Spleen (tissue), 11 donors: ENCODE measurements around the gene TRMT61A. TPM values are rescaled to one million over a fixed set of nuclear protein-coding genes. Genes with fewer than 3 reads are reported as not detected.
A peak's percentile ranks its signal among the peaks of the same experiment; 100 is the strongest.

Source experiments
- DNase-seq: peaks from one replicate; pipeline ENCODE4 v3.0.0-alpha.2; 2020
- H3K27ac ChIP-seq, 8 donors: fragments of 200-600 bp; sonication (generic) in 7 of 8; 1 replicate in 4 of 8; 2 replicates in 4 of 8; pipeline versions ENCODE4 v1.5.0 to v1.8.0; 2016 to 2021; ENCODE audit warnings: inconsistent platforms in 4 of 8, mild to moderate bottlenecking in 4 of 8, moderate library complexity in 1 of 8
- H3K27me3 ChIP-seq, 7 donors: fragments of 200-600 bp; sonication (generic) in 6 of 7; replicated peaks in 1 of 7; 1 replicate in 4 of 7; 2 replicates in 3 of 7; pipeline versions ENCODE4 v1.5.0 to v1.8.0; 2016 to 2021; ENCODE audit warnings: inconsistent platforms in 3 of 7, mild to moderate bottlenecking in 1 of 7
- H3K36me3 ChIP-seq, 6 donors: fragments of 200-600 bp; sonication (generic) in 5 of 6; 1 replicate in 4 of 6; 2 replicates in 2 of 6; pipeline versions ENCODE4 v1.5.0 to v1.8.0; 2016 to 2021; ENCODE audit warnings: inconsistent platforms in 2 of 6
- H3K4me1 ChIP-seq, 6 donors: fragments of 200-600 bp; sonication (generic) in 5 of 6; 1 replicate in 3 of 6; 2 replicates in 3 of 6; pipeline versions ENCODE4 v1.5.0 to v1.8.0; 2016 to 2021; ENCODE audit warnings: inconsistent platforms in 3 of 6
- H3K4me3 ChIP-seq, 8 donors: fragments of 200-600 bp; sonication (generic) in 7 of 8; 1 replicate in 4 of 8; 2 replicates in 4 of 8; pipeline versions ENCODE4 v1.5.0 to v1.8.0; 2016 to 2021; ENCODE audit warnings: inconsistent platforms in 4 of 8, mild to moderate bottlenecking in 4 of 8, moderate library complexity in 2 of 8
- H3K9me3 ChIP-seq, 8 donors: fragments of 200-600 bp; sonication (generic) in 7 of 8; 1 replicate in 4 of 8; 2 replicates in 4 of 8; pipeline versions ENCODE4 v1.5.0 to v1.8.0; 2016 to 2021; ENCODE audit warnings: inconsistent platforms in 4 of 8
- POLR2A ChIP-seq, 3 donors: fragments of 450-650 bp; IDR thresholded peaks; one replicate each; pipeline ENCODE4 v1.5.1; 2017; ENCODE audit warnings: antibody characterized with exemption in 3 of 3, mild to moderate bottlenecking in 1 of 3
- POLR2AphosphoS5 ChIP-seq, 3 donors: sonication (generic); formaldehyde crosslinking; IDR thresholded peaks; one replicate each; pipeline ENCODE4 v1.5.1; 2017; ENCODE audit warnings: antibody characterized with exemption in 3 of 3
- WGBS, 5 donors: extraction: QIAGEN DNeasy Blood & Tissue Kit in 3 of 5; methylation state at CpG; one replicate each; pipeline versions ENCODE4 v1.1.5 to v1.1.7; 2013 to 2018; 5-methylcytosine and 5-hydroxymethylcytosine counted together
- intact Hi-C: fragments of 100-400 bp; cut with DNase I; formaldehyde crosslinking; loops from one replicate; pipeline ENCODE4 v1.15.0; 2023; ENCODE audit warnings: low total_unique reads
- polyA plus RNA-seq, 3 donors: library from polyadenylated mRNA; stranded (reverse); fragments of 200-250 nt; gene quantifications; one replicate each; pipeline ENCODE4 v1.2.1, GENCODE V29; 2013
- total RNA-seq, 7 donors: library from RNA; depleted of rRNA in 3 of 7; stranded (reverse); fragments of >200 nt in 3 of 7; fragmentation: NEBNext Ultra II Directional in 4 of 7; extraction: Animal tissue kit (Norgen Biotek cat#: 25700) in 4 of 7; gene quantifications; one replicate each; pipeline versions ENCODE4 v1.1.0 to v1.2.1, GENCODE V29; 2016 to 2021
- TF ChIP-seq, protein P1 (sequence below), 11 experiments: fragments of 200-600 bp in 7 of 11; fragments of 450-650 bp in 4 of 11; sonication (generic) in 4 of 11; IDR thresholded peaks in 8 of 11; conservative IDR thresholded peaks in 3 of 11; 1 replicate in 7 of 11; 2 replicates in 4 of 11; pipeline versions ENCODE4 v1.4.0 to v1.8.0; 2016 to 2021; ENCODE audit warnings: antibody characterized with exemption in 11 of 11, inconsistent platforms in 4 of 11, mild to moderate bottlenecking in 1 of 11
- donor health status: healthy with polysubstance abuse.
- donor health status: DM: no; HTN: no; CAD: no; lungs with moderate emphysema.
- donor health status: DM: no; HTN: no; CAD: no.
- donor health status: Bipolar disorder and iron deficiency.
- donor health status: healthy.
- donor health status: DM: no; HTN: no; CAD: no.
- donor health status: DM: yes; HTN: yes; CAD: no.

TRMT61A gene
- total and polyA plus RNA-seq, 10 donors: 8.0 to 14.2 (median 9.5) TPM

DNA sequence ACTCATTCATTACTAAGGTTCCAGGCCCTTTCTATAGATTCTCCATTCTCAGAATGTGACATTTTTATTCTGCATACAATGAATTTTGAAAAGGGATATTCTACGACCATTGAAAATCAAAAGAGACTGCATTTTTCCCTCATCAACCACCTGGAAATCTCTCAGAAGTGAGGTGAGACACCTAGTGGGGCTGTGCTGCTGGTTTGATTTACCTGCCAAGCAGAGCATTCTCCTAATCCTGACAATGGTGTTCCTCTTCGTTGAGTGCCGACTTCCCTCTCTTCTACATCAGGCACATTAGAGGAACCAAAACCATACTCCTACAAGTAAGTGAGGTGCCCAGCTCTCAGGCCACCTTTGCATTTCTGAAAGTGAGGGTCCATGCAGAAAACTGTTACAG lies 21.2 kb upstream of the TRMT61A start:
- no peak for DNase-seq

DNA sequence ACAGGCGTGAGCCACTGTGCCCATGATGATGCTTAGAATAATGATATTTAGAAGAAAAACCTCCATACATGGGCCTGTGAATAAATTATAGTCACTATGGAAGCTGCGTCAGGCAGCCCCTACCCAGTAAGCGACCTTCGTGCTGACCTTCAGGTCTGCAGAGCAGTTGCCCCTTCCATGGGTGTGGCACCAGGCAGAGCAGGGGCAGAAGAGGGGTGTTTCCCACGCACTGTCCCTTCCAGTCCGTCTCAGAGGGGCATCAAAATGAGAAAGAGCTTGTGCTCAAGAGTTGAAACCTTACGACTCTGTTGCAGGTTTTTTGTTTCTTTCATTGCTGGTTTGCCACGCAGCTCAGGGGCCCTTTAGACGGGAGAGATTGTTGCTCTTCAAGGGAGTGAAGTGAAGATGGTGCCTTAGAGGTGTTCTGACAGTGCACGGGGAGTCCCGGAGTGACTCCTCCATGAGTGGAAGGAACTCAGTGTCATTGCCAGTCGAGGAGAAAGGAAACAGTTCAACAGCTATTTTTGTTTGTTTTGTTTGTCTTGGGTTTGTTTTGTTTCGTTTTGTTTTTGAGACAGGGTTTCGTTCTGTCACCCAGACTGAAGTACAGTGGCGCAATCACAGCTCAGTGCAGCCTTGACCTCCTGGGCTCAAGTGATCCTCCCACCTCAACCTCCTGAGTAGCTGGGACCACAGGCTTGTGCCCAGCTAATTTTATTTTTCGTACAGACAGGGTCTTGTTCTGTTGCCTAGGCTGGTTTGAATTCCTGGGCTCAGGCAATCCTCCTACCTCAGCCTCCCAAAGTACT lies 20.3 kb upstream of the TRMT61A start:
- Histone ChIP-seq H3K9me3 (no peaks in the 10 kb centered on the region), H3K36me3 (peaks cover 0 to 93% (median 34%) of the 10 kb centered on the region in 6 donors), H3K4me3 (no peak overlapping the region), H3K4me1 (peaks cover 4 to 40% (median 22%) of the 10 kb centered on the region in 6 donors), H3K27me3 (no peaks in the 10 kb centered on the region), H3K27ac (peak overlapping the region in 5 of 8 donors; percentile 9 to 57 (median 34))
- no peak for DNase-seq
- 71 to 86% (median 81%) methylated on average over 16 of the region's 16 CpGs for WGBS, 5 donors
- intact Hi-C loops: no loop called here
- TF ChIP-seq, protein P1, sequence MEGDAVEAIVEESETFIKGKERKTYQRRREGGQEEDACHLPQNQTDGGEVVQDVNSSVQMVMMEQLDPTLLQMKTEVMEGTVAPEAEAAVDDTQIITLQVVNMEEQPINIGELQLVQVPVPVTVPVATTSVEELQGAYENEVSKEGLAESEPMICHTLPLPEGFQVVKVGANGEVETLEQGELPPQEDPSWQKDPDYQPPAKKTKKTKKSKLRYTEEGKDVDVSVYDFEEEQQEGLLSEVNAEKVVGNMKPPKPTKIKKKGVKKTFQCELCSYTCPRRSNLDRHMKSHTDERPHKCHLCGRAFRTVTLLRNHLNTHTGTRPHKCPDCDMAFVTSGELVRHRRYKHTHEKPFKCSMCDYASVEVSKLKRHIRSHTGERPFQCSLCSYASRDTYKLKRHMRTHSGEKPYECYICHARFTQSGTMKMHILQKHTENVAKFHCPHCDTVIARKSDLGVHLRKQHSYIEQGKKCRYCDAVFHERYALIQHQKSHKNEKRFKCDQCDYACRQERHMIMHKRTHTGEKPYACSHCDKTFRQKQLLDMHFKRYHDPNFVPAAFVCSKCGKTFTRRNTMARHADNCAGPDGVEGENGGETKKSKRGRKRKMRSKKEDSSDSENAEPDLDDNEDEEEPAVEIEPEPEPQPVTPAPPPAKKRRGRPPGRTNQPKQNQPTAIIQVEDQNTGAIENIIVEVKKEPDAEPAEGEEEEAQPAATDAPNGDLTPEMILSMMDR (IDR thresholded peaks at IDR 0.05 in 8 of 11, conservative IDR thresholded peaks at IDR 0.05 in 3 of 11): no peak
- no peak for TF ChIP-seq POLR2A (IDR thresholded peaks at IDR 0.05)
- TF ChIP-seq POLR2AphosphoS5 (IDR thresholded peaks at IDR 0.05): no peak

More for the DNA sequence above, 21.2 kb upstream of the TRMT61A start:
- Histone ChIP-seq H3K27me3 (no peaks in the 10 kb centered on the region), H3K36me3 (peaks cover 0 to 96% (median 43%) of the 10 kb centered on the region in 6 donors), H3K27ac (peak overlapping the region in 5 of 8 donors; percentile 11 to 61 (median 40)), H3K4me3 (no peak overlapping the region), H3K9me3 (no peaks in the 10 kb centered on the region), H3K4me1 (peaks cover 4 to 31% (median 18%) of the 10 kb centered on the region in 6 donors)
- TF ChIP-seq, protein P1 (IDR thresholded peaks at IDR 0.05 in 8 of 11, conservative IDR thresholded peaks at IDR 0.05 in 3 of 11): no peak
- TF ChIP-seq POLR2AphosphoS5 (IDR thresholded peaks at IDR 0.05) (no peak), POLR2A (IDR thresholded peaks at IDR 0.05) (no peak)
- WGBS, 5 donors: 52 to 69% (median 59%) methylated on average over 3 of the region's 3 CpGs
- intact Hi-C loops: no loop called here

DNA sequence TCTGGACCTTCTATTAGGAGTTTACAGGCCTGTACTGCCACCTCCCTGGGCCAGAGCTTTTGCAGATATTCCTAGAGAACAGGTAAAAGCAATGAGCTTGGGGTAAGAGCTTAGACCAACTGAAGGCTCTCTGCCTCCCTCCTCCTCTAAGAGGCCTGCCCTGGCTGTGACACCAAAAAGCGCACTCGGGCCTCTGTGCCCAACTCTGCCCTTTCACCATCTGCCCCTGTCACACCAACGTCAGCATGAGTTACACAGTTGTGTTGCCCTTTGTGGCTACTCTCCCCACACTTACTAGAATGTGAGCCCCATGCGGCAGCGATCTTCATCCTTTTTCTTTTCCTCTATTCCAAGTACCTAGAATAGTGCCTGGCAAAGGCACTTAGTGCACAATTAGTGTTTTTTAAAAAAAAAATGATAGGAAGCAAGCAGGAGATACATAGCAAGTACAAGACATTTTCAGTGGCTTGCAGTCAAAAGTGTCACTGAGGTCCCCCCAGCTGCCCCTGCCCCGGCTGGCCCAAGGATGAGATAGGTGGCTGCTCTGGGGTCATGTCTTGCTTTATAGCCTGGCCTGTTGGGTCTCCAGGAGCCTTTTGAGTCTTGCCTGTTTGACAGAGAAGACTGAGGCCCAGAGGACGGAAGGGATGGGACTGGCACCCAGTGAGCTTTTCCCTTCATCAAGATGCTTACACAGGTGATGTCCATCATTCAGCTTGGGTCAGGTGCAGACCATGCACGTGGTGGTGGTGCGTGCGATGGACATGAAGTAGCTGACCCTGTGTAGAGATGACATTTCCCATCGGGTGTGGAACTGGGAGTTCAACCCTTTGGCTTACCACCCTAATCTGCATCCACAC lies 18.9 kb upstream of the TRMT61A start:
- H3K27me3 ChIP-seq: no peaks in the 10 kb centered on the region
- H3K9me3 ChIP-seq: no peaks in the 10 kb centered on the region
- peaks cover 4 to 42% (median 22%) of the 10 kb centered on the region in 6 donors for H3K4me1 ChIP-seq
- TF ChIP-seq, protein P1 (IDR thresholded peaks at IDR 0.05 in 8 of 11, conservative IDR thresholded peaks at IDR 0.05 in 3 of 11): no peak
- TF ChIP-seq POLR2A (IDR thresholded peaks at IDR 0.05): no peak
- H3K27ac ChIP-seq: peak overlapping the region in 1 of 8 donors; percentile 34
- peak; percentile 31 for DNase-seq
- H3K36me3 ChIP-seq: peaks cover 0 to 80% (median 20%) of the 10 kb centered on the region in 6 donors
- no peak overlapping the region for H3K4me3 ChIP-seq
- 92 to 95% (median 95%) methylated on average over 10 to 11 of the region's 11 CpGs for WGBS, 5 donors
- intact Hi-C loops: no loop called here
